SIG-M5 treated with dmso at 0.1 percent for 504 hours (cell line): ENCODE results near the gene THBD.

Experiments used
- DNase-seq: peaks from one replicate; lab custom pipeline; 2025; ENCODE audit not compliant: unreplicated experiment; lab: John Stamatoyannopoulos, UW

The THBD gene, protein sequence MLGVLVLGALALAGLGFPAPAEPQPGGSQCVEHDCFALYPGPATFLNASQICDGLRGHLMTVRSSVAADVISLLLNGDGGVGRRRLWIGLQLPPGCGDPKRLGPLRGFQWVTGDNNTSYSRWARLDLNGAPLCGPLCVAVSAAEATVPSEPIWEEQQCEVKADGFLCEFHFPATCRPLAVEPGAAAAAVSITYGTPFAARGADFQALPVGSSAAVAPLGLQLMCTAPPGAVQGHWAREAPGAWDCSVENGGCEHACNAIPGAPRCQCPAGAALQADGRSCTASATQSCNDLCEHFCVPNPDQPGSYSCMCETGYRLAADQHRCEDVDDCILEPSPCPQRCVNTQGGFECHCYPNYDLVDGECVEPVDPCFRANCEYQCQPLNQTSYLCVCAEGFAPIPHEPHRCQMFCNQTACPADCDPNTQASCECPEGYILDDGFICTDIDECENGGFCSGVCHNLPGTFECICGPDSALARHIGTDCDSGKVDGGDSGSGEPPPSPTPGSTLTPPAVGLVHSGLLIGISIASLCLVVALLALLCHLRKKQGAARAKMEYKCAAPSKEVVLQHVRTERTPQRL

DNA sequence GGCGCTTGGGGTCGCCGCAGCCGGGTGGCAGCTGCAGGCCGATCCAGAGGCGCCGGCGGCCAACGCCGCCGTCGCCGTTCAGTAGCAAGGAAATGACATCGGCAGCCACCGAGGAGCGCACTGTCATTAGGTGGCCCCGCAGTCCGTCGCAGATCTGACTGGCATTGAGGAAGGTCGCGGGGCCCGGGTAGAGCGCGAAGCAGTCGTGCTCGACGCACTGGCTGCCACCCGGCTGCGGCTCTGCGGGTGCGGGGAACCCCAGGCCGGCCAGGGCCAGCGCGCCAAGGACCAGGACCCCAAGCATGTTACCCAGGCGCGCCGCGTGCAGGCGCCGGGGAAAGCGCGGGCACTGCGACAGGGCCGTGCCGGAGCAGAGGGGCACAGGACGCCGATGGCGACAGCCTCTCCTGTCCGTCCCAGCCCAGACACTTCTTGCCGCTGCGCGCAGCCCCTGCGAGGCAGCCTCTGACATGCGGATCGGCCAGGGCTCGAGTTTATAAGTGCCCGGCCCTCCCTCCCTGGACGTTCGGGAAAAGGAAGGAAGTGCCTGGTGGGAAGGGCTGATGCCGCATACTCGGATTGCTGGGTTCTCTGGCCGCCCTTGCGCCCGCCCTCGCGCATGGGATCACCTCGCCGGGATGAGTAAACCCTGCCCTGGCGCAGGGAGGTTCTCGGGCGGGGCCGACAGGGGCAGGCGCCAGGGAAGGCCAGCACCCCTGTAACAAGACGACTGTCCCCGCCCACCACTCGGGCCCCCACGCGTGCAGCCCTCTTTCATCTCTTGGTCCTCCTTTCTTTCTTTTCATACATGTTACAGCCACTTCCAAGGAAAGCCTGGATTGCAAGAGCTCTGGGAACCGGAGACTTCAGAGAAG is at the start of gene THBD:
Gene THBD, minus strand, starts transcription at position 472 of the 875 bp plus-strand sequence. Its CDS starts 168 bp downstream, at position 304.
- peak; percentile 70 for DNase-seq

DNA sequence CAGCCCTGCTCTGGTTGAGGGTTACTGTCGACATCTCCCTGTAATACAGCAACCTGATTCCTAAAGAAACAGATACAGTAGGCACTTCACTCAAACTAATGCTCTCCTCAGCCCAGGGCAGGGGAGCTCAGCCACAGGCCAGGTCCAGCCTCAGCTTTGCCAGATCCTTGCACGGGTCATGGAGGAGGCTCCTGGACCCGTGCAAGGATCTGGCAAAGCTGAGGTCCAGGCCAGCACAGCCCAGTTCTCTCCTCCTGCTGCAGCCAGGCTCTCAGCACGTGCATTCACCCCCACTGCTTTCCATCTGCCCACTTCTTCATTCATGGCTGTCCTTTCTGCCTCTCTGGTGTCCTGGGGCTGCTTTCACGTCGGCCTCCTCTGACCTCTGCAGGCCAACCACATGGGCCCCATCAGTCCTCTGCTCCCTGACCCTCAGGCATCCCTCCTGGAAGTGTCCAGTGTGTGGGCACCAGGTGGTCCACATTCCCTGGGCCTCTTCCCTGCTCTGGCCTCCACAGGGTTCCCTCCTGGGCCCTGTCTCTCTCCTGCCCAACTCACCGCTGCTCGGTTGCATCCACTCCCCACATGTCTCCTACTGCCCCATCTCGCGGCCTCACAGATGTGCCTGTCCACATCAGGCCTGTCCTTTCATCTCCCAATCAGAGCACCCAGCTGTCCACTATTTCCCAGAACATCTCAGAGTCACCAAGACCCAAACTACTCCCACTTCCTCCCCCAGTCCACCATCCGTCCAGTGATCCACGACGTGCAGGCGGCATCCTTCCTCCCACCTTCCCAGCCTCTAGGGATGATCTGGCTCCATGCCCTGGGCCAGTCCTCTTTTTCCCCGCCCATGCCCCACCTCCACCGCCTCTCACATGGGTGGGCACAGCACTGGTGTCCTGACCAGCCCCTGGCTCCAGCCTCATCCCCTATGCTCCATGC is 48.4 kb upstream of the THBD start:
- DNase-seq = no peak

DNA sequence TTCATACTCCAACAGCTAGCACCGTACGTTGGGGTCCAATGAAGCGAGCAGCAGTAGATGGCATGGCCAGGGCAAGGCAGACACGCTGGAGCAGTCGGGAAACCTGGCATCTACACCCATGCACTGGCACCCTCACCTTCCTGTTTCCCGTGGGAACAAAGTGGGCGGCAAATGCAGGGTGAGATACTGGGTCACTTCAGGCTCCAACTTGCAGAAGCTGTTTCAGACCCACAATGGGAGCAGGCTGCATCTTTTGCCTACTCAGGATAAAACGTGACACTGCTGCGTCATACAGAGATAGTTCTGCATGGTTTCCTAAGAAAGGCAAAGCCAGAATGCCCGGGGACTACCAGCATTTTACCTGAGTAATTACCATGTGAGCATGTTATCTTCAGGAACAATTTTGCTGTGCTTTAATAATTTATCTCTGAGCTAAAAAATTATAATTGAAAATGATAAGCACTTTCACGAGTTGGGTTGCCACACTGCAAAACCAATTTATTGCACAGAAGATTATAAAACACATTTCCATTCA is 47.6 kb upstream of the THBD start:
- no peak for DNase-seq

DNA sequence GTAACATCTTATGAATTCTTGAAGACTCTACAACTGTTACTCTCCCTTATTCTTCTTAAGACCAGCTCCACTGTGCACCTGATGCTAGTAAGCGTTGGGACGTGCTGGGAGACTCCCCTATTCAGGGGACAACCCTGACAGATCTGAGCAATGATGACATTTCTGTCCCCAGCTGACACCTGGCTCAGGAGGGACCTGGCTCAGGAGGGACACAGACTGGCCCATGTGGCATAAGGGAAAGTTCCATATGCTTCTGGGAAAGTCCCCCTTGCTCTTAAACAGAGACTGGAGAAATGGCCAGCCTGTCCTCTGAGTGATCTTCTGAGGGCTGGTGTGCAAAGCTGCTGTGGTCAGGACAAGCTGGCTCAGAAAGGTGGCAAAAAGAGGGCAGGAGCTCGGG is 46.6 kb upstream of the THBD start:
- DNase-seq = no peak

DNA sequence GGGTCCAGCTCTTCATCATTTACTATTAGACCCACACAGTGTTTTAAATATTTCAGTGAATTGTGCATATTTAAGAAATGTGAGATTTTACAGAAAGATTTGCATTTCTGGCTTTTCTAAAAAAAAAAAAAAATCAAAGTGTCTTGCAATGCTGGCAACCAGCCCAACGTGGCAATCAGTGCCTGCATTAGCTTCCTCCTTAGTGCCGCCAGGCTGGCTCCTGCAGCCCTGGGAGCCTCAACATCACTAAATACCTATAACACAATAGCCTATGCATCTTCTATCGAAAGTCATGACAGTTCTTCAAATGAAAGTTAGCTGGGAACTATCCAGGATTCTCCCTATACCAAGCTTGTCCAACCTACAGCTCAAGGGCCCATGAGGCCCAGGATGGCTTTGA is 46.0 kb upstream of the THBD start:
- DNase-seq = no peak

DNA sequence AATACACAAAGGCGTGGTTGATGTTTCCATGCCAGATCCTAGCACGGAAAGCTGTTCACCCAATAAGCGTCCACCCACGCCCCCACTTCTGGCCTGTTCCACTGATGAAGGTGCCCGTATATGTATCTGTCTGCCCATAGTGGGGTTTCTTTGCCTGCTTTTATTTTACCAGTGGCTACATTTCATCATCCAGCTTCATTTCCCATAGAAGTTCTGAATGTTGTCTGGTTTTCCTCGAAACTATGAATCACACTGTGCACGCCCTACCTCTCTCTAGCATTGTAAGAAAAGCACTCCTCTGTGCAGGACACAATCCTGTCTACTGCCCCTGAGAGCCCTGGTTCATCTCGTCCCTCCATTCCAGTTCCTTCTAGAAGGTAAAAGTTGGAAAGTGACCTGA is 45.5 kb upstream of the THBD start:
- DNase-seq = no peak

DNA sequence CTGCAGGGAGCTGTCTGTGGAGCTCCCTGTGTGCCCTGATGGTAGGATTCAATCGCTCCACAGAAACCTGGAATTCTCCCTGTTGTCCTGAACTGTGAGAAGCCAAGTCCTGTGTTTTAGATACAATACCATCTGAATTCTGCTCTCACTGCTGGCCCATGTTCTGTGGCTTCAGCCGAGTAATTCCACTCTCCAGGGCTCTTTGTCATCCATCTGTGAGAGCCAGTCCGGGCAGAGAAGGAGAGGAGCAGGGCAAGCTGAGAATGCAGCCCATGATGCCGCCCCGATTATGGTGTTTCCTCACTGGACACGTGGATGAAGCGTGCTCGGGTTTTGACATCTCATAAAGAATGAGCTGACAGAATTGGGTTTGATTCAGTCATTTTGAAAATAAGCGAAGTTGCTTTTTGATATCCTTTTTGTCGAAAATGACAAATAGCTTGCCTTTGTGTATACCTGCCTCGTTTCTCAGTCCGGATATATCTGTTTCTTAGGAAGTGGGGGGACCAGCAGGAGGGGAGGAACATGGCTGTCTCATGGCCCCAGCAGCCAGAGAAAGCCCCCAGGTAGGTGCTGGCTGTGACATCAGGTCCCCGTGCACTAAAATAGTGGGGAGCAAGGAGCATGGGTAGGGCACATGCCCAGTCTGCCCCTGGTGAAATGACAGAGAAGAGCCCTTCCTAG is 44.9 kb upstream of the THBD start:
- no peak for DNase-seq

DNA sequence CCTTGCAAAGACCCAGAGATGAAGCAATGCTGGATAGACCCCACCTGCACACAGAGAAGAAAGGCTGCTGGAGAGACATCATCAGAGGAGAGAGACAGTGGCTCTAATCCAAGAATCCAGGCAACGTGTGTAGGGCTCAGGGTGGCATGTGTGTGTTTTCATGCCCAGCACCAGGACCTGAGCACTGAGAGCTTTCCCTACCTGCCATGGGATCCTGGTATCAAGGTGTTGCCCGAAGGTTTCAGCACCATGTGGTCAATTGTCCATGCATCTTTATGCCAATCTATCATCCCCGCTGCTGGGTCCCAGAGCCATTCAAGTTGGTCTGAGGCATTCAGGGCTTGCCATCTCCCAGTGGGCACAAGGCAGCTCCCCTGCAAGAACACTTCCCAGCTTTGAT is 44.1 kb upstream of the THBD start:
- no peak for DNase-seq

DNA sequence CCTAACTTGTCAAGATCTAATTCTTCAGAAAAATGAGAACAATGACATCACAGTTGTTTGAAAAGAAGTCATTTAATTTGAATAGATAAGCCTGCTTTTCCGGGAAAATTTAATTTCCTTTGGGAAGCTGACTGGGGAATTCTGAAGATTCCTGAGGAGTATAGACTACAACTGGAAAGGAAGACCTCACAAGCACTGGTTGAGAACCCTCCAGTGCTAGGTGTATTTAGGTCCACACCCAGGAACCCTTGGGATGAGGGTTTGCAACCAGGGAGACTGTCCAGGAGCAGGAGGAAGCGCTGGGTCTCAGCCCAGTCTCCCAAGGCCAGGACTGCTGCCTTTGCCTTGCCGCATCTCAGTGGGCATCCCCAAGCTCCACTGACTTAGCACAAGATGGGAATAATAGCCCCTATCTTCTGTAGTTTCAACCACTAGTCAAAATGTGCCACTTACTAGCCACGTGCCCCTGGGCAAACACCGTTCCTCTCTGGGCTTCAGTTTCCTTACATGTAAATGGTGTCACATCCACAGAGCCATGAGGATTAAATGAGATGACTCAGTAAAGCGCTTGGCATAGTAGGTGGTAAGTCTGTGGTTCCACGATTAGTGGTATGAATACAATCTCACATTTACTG is 43.5 kb upstream of the THBD start:
- DNase-seq = no peak

DNA sequence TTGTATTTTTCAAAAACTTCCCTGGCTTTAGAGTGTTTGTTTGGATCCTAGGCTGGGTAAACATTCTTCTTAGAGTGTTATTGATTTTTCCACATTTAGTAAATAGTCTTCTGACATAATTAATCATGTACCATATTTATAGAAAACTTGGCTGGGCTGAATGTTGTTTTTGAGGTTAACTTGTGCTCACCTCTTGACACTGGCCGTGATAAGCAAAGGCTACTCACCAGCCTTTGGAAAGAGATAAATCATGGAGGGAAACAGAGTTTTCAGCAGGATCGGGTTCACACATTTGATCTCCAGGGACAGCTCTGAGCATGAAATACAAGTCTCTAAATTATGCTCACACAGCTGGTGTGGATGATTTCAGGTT is 42.9 kb upstream of the THBD start:
- no peak for DNase-seq

DNA sequence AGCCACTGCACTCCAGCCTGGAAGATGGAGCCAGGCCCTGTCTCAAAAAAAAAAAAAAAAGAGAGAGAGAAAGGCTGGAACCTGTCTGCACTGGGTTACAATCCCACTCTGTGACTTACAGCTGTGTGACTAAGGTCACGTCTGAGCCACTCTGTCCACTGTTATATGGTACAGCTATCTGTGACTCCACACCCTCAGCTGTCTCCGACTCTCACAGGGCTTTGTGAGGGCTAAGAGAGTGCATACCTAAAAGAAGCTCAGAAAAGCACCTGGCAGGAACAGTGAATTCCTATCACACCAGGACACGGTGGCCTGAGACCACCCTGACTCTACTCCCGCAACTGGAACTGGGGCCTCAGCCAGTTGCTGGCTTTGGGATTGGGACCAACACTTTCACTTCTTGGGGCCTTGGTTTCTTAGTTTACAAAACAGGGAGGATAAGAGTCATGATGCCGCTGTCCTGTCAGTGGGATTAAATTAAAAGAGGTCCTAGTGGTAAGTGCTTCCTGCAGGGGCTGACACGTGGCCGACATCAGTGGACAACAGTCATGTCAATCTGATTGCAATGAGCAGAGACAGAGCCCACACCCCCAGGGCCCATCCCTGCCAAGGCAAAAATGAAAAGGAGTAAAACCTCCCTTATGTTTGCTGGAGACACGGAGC is 42.4 kb upstream of the THBD start:
- no peak for DNase-seq

DNA sequence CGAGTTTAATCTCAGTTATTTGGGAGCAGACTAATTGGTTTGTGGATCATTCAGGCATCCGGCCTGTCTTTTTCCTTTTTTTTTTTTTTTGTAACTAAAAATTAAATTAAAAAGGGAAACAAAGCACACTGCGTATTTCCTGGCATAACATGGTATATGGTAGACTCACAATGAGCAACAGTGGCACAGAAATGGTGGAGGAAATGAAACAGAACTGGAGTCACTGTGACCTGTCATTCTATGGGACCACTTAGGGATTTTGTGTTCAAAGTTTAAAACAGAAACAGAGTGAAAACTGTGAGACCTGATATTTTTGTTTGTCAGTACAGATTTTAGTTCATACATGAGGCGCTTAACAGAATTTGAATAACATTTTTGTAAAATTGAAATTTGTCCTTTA is 41.4 kb upstream of the THBD start:
- no peak for DNase-seq

DNA sequence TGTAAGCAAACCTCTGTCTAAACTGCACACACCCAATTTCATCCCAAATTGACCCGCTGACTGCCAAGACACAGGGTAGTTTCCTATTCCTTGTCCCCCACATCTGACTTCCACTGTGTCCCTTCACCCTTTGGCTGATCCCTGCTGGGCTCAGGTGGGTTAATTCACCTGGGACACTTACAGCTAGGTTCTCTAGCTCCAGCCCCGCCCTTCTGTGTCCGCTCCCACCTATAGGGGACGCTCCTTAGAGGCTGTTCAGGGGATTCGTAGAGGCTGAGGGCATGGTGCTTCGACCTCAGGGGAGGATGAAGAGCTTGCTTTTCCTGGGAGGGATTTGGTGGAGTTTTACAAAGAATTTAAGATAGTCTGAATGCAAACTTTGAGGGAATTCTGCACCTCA is 40.7 kb upstream of the THBD start:
- DNase-seq = no peak

DNA sequence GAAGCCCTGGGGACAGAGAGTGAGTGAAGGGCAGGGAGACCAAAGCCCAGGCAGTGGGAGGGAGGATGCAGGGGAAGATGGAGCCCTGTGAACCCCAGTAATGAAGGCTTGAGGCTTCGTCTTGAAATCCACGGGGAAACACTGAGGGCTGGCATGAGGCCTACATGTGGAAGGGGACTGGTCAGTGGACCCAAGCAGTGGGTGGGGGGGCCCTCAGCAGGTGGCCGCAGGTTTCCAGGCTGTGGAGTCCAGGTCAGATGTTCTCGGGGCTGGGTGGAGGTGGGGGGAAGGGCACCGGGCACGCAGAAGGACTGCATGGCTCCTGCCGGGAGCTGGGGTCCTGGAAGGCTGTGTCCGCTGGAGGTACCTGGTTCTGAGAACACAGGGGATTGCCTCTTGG is 39.4 kb upstream of the THBD start:
- DNase-seq = no peak

DNA sequence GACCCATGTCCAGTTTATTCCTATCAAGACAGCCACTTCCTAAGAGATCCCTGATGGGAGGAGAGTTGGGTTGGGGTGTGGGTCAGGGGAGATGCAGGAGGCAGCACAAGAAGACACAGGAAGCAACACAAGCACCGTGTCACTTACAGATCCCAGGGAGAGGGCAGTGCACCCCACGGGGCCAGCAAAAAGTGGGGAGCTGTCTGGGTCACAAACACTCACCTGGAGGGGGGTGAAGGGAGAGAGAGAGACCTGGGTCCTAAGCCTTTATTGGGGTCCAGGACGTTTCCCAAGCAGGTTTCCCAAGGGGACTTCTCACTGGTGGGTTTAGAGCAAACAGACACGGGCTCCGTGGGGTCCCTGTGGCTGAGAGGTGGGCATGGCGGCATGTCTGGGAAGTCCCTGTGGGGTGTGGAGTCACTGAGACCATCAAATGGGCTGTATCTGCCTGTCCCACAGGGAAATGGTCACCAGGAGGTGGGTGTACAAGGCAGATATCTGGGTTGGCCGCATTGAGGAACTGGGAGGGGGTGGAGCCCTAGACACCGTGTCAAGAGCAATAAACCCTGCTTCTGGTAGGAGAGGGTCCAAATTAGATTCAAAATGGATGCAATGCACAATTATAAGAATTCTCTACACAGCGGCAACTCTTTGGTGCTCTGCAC is 38.2 kb upstream of the THBD start:
- peak; percentile 16 for DNase-seq

DNA sequence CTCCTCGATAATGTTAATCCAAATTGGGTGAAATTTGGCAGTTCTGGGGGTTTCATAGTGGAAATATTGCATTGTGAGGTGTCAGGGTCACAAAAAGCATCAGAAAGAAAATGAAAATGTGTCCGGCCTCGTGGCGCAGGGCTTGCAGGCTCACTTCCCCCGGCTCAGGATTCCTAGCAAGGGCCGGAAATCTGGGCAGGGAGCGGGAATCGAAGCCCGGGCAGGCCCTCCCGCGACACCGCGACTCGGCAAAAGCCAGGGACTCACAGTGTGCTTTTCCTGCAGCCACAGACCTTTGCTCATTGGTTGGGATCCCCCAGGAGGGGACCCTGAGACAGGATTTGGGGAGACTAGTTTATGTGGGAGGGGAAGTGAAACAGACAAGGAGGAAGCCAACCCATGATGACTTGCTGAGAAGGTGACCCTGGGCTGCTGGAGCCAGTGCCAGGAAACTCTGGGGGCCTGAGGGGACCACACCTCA is 37.5 kb upstream of the THBD start:
- peak; percentile 92 for DNase-seq

DNA sequence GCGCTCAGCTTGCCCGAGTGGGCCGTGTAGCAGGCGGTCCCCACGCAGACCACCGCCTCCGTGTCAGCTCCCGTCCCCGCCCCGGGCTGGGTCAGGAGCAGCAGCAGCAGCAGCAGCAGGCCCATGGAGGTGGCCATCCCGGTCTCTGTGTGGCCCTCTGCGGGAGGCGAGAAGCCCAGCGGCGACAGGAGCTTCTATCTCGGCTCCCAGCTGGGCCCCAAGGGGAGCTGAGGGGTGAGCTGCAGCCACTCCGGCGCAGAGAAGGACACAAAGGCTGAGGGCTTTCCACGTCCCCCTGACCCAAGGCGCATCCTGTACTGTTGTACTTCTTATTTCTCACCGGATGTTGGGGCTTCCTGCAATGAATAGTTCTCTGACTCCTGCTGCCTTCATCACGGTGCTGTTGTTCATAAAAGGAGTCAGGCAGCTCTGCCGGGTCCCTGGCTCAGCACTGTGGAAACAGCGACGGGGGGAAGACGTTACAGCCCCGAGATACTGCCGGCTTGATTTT is 36.6 kb upstream of the THBD start, which contains the start of gene CD93:
Gene CD93, minus strand, starts transcription at position 269 of the 511 bp plus-strand sequence. Its CDS starts 132 bp downstream, at position 137.
- DNase-seq = peak; percentile 78
